HCT116 (cell line): Measurements from ENCODE around the gene METTL25.

Experiments
- EGR1 ChIP-seq: IDR thresholded peaks from 2 replicates; pipeline ENCODE4 v1.6.1; 2012; ENCODE audit warnings: low read depth
- EZH2 ChIP-seq: fragments of 200-600 bp; sonication (generic); IDR thresholded peaks from 2 replicates; pipeline ENCODE4 v1.6.1; 2017; ENCODE audit warnings: antibody characterized with exemption, mixed run types
- FOSL1 ChIP-seq: IDR thresholded peaks from 2 replicates; pipeline ENCODE4 v1.6.1; 2012; ENCODE audit warnings: low read depth
- POLR2A ChIP-seq: IDR thresholded peaks from 2 replicates; pipeline ENCODE4 v1.7.0; 2011; ENCODE audit warnings: borderline replicate concordance; ENCODE audit not compliant: insufficient read depth, insufficient read length; ENCODE audit errors: extremely low read depth
- POLR2AphosphoS5 ChIP-seq: IDR thresholded peaks from 2 replicates; pipeline ENCODE4 v1.6.1; 2011; ENCODE audit warnings: mild to moderate bottlenecking, low read depth, low read length, moderate library complexity
- RAD21 ChIP-seq: IDR thresholded peaks from 2 replicates; pipeline ENCODE4 v1.6.1; 2012; ENCODE audit warnings: low read depth, mild to moderate bottlenecking
- SP1 ChIP-seq: IDR thresholded peaks from 2 replicates; pipeline ENCODE4 v1.6.1; 2012; ENCODE audit warnings: low read depth
- ZFX ChIP-seq: fragments of 450-650 bp; IDR thresholded peaks from 2 replicates; pipeline ENCODE4 v1.6.1; 2017
- TF ChIP-seq, protein P1 (sequence below), 3 experiments: fragments of 200-600 bp in 1 of 3; sonication (generic) in 1 of 3; IDR thresholded peaks in 2 of 3; conservative IDR thresholded peaks in 1 of 3; 2 replicates each; pipeline ENCODE4 v1.5.1; 2012 to 2017; ENCODE audit warnings: low read depth in 2 of 3, low read length in 2 of 3, antibody characterized with exemption in 1 of 3, borderline replicate concordance in 1 of 3, control low read depth in 1 of 3, mild to moderate bottlenecking in 1 of 3, mixed read lengths in 1 of 3, mixed run types in 1 of 3, moderate library complexity in 1 of 3; ENCODE audit not compliant: insufficient read depth in 1 of 3
- TF ChIP-seq, protein P2 (sequence below): IDR thresholded peaks from 2 replicates; pipeline ENCODE4 v1.6.1; 2012; ENCODE audit warnings: low read depth
- TF ChIP-seq, protein P3 (sequence below): IDR thresholded peaks from 2 replicates; pipeline ENCODE4 v1.6.1; 2012

DNA sequence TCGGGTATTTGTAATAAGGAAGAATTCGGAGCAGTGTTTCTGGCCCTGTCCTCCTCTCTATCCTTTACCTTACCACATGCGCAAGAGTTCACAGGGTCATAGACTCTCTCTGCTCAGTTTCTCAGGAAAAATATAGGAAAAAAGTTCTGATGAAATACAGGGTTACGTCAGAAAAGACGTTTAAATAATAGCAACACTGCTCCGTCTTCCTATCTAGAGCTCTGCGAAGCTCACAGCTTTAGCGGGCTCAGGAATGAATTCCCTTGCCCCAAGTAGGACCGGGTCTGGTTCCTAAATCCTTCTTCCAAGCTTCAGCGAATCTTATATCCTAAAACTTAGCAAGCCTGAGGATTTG, 507 bp upstream of the METTL25 start:
- TF ChIP-seq, protein P1, sequence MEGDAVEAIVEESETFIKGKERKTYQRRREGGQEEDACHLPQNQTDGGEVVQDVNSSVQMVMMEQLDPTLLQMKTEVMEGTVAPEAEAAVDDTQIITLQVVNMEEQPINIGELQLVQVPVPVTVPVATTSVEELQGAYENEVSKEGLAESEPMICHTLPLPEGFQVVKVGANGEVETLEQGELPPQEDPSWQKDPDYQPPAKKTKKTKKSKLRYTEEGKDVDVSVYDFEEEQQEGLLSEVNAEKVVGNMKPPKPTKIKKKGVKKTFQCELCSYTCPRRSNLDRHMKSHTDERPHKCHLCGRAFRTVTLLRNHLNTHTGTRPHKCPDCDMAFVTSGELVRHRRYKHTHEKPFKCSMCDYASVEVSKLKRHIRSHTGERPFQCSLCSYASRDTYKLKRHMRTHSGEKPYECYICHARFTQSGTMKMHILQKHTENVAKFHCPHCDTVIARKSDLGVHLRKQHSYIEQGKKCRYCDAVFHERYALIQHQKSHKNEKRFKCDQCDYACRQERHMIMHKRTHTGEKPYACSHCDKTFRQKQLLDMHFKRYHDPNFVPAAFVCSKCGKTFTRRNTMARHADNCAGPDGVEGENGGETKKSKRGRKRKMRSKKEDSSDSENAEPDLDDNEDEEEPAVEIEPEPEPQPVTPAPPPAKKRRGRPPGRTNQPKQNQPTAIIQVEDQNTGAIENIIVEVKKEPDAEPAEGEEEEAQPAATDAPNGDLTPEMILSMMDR (IDR thresholded peaks at IDR 0.05 in 2 of 3, conservative IDR thresholded peaks at IDR 0.05 in 1 of 3; ENCODE audit: borderline replicate concordance in 1 of 3, insufficient read depth in 1 of 3, low read depth in 2 of 3, low read length in 2 of 3), result no peak
- TF ChIP-seq, protein P2, sequence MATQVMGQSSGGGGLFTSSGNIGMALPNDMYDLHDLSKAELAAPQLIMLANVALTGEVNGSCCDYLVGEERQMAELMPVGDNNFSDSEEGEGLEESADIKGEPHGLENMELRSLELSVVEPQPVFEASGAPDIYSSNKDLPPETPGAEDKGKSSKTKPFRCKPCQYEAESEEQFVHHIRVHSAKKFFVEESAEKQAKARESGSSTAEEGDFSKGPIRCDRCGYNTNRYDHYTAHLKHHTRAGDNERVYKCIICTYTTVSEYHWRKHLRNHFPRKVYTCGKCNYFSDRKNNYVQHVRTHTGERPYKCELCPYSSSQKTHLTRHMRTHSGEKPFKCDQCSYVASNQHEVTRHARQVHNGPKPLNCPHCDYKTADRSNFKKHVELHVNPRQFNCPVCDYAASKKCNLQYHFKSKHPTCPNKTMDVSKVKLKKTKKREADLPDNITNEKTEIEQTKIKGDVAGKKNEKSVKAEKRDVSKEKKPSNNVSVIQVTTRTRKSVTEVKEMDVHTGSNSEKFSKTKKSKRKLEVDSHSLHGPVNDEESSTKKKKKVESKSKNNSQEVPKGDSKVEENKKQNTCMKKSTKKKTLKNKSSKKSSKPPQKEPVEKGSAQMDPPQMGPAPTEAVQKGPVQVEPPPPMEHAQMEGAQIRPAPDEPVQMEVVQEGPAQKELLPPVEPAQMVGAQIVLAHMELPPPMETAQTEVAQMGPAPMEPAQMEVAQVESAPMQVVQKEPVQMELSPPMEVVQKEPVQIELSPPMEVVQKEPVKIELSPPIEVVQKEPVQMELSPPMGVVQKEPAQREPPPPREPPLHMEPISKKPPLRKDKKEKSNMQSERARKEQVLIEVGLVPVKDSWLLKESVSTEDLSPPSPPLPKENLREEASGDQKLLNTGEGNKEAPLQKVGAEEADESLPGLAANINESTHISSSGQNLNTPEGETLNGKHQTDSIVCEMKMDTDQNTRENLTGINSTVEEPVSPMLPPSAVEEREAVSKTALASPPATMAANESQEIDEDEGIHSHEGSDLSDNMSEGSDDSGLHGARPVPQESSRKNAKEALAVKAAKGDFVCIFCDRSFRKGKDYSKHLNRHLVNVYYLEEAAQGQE, result no peak
- no peak for TF ChIP-seq RAD21
- no peak for TF ChIP-seq EZH2
- no peak for TF ChIP-seq ZFX
- TF ChIP-seq POLR2AphosphoS5, result no peak
- TF ChIP-seq, protein P3, sequence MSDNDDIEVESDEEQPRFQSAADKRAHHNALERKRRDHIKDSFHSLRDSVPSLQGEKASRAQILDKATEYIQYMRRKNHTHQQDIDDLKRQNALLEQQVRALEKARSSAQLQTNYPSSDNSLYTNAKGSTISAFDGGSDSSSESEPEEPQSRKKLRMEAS, result no peak
- TF ChIP-seq EGR1, result no peak
- no peak for TF ChIP-seq FOSL1
- no peak for TF ChIP-seq POLR2A
- no peak for TF ChIP-seq SP1
